ENCODE data around the gene GTPBP6.

- TF ChIP-seq CTCF (IDR thresholded peaks at IDR 0.05; ENCODE audit: low read depth, low read length, poor library complexity, severe bottlenecking) (no peak), EZH2phosphoT487 (IDR thresholded peaks at IDR 0.05; ENCODE audit: borderline replicate concordance, low read length) (no peak)
Measured at GRCh38 chrX:358651-359143, 40.1 kb upstream of the GTPBP6 start.

Measured in DOHH2 (cell line).